HEK293 (cell line): ENCODE measurements around the gene SVIL.

Experiments used
- FEZF1 ChIP-seq: fragments of 450-650 bp; formaldehyde crosslinking; IDR thresholded peaks from 2 replicates; pipeline ENCODE4 v1.5.1; 2016; ENCODE audit warnings: missing biosample characterization, missing genetic modification characterization
- KLF1 ChIP-seq: fragments of 450-650 bp; formaldehyde crosslinking; IDR thresholded peaks from 2 replicates; pipeline ENCODE4 v1.5.1; 2016; ENCODE audit warnings: missing biosample characterization, missing genetic modification characterization
- PRDM1 ChIP-seq: fragments of 450-650 bp; formaldehyde crosslinking; IDR thresholded peaks from 2 replicates; pipeline ENCODE4; 2016; ENCODE audit warnings: missing biosample characterization, missing genetic modification characterization
- ZFP69B ChIP-seq: fragments of 450-650 bp; formaldehyde crosslinking; IDR thresholded peaks from 2 replicates; pipeline ENCODE4 v1.5.1; 2016; ENCODE audit warnings: missing biosample characterization, missing genetic modification characterization
- ZNF274 ChIP-seq, 2 experiments: fragments of 200-500 bp in 1 of 2; fragments of 450-650 bp in 1 of 2; sonication (Bioruptor generic) in 1 of 2; formaldehyde crosslinking in 1 of 2; IDR thresholded peaks; 2 replicates each; pipeline versions ENCODE4 v1.5.1 to v1.6.1; 2014 to 2016; ENCODE audit warnings: borderline replicate concordance in 1 of 2, inconsistent platforms in 1 of 2, low read length in 1 of 2, missing biosample characterization in 1 of 2, missing genetic modification characterization in 1 of 2
- ZNF398 ChIP-seq: fragments of 450-650 bp; formaldehyde crosslinking; IDR thresholded peaks from 2 replicates; pipeline ENCODE4 v1.5.1; 2017; ENCODE audit warnings: missing biosample characterization, missing genetic modification characterization
- ZNF530 ChIP-seq: fragments of 450-650 bp; formaldehyde crosslinking; IDR thresholded peaks from 2 replicates; pipeline ENCODE4 v1.5.1; 2016; ENCODE audit warnings: low read depth, missing biosample characterization, missing genetic modification characterization
- ZNF843 ChIP-seq: fragments of 450-650 bp; formaldehyde crosslinking; IDR thresholded peaks from 2 replicates; pipeline ENCODE4 v1.5.1; 2016; ENCODE audit warnings: missing biosample characterization, missing genetic modification characterization
- TF ChIP-seq, protein P1 (sequence below): fragments of 450-650 bp; formaldehyde crosslinking; IDR thresholded peaks from 2 replicates; pipeline ENCODE4 v1.5.1; 2016; ENCODE audit warnings: missing biosample characterization, missing genetic modification characterization
- TF ChIP-seq, protein P2 (sequence below): fragments of 450-650 bp; formaldehyde crosslinking; IDR thresholded peaks from 2 replicates; pipeline ENCODE4 v1.5.1; 2016; ENCODE audit warnings: missing biosample characterization, missing genetic modification characterization

DNA sequence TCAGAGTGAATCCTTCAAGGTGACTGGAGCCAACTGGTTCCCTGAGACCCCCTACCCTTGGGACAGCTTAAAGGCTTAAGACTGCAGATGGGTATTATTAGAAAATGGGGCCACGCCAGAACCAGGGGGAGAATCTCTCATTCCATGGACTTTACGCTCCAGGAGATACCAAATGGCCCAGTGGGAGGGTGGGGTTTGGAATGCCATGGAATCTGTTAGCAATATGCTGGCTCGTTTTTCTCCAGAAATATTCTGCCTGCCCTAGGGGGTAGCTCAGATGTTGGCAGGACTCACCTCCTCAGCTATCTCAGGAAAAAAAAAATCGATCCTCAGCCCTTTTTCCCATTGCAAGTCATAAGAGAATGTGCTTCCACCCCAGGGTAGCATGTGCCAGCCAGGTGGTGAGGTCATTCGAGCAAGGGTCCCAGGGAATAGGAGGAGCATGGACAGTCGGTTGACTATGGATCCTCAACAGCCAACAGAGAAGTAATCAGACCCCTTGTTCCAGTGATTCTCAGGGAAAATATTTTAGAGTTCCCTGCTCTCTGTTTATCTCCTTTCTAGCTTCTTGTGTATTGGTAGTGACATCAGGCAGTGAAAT lies 22.9 kb downstream of the SVIL start:
- TF ChIP-seq, protein P1, sequence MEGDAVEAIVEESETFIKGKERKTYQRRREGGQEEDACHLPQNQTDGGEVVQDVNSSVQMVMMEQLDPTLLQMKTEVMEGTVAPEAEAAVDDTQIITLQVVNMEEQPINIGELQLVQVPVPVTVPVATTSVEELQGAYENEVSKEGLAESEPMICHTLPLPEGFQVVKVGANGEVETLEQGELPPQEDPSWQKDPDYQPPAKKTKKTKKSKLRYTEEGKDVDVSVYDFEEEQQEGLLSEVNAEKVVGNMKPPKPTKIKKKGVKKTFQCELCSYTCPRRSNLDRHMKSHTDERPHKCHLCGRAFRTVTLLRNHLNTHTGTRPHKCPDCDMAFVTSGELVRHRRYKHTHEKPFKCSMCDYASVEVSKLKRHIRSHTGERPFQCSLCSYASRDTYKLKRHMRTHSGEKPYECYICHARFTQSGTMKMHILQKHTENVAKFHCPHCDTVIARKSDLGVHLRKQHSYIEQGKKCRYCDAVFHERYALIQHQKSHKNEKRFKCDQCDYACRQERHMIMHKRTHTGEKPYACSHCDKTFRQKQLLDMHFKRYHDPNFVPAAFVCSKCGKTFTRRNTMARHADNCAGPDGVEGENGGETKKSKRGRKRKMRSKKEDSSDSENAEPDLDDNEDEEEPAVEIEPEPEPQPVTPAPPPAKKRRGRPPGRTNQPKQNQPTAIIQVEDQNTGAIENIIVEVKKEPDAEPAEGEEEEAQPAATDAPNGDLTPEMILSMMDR (tag by site-specific recombination), result no peak
- TF ChIP-seq FEZF1, result no peak
- no peak for TF ChIP-seq ZNF274 (IDR thresholded peaks at IDR 0.05; ENCODE audit: low read length)
- no peak for TF ChIP-seq ZNF274 (tag by site-specific recombination; IDR thresholded peaks at IDR 0.05; ENCODE audit: borderline replicate concordance)
- TF ChIP-seq KLF1 (tag by site-specific recombination), result no peak
- no peak for TF ChIP-seq ZNF398 (tag by site-specific recombination)
- TF ChIP-seq, protein P2, sequence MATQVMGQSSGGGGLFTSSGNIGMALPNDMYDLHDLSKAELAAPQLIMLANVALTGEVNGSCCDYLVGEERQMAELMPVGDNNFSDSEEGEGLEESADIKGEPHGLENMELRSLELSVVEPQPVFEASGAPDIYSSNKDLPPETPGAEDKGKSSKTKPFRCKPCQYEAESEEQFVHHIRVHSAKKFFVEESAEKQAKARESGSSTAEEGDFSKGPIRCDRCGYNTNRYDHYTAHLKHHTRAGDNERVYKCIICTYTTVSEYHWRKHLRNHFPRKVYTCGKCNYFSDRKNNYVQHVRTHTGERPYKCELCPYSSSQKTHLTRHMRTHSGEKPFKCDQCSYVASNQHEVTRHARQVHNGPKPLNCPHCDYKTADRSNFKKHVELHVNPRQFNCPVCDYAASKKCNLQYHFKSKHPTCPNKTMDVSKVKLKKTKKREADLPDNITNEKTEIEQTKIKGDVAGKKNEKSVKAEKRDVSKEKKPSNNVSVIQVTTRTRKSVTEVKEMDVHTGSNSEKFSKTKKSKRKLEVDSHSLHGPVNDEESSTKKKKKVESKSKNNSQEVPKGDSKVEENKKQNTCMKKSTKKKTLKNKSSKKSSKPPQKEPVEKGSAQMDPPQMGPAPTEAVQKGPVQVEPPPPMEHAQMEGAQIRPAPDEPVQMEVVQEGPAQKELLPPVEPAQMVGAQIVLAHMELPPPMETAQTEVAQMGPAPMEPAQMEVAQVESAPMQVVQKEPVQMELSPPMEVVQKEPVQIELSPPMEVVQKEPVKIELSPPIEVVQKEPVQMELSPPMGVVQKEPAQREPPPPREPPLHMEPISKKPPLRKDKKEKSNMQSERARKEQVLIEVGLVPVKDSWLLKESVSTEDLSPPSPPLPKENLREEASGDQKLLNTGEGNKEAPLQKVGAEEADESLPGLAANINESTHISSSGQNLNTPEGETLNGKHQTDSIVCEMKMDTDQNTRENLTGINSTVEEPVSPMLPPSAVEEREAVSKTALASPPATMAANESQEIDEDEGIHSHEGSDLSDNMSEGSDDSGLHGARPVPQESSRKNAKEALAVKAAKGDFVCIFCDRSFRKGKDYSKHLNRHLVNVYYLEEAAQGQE (tag by site-specific recombination), result no peak
- no peak for TF ChIP-seq PRDM1 (tag by site-specific recombination)
- no peak for TF ChIP-seq ZNF843 (tag by site-specific recombination)
- no peak for TF ChIP-seq ZNF530 (tag by site-specific recombination)
- no peak for TF ChIP-seq ZFP69B (tag by site-specific recombination)
